CD4-positive, alpha-beta T cell (primary cell): ENCODE results near the gene PSMD12. TPM values are rescaled to one million over a fixed set of nuclear protein-coding genes. Genes with fewer than 3 reads are reported as not detected.

Experiments
- ATAC-seq: fragments of 200-7000 bp; cut with Tn5 transposase; one replicate; pipeline ENCODE4 v1.10.0; 2022; ENCODE audit warnings: mild to moderate bottlenecking; ENCODE audit not compliant: poor library complexity
- CTCF ChIA-PET: fragments of 350-600 bp; sonication (Branson Sonifier 250); formaldehyde crosslinking; loops from one replicate; lab custom pipeline; 2021; ENCODE audit warnings: antibody characterized with exemption, inconsistent platforms; lab: Charles Lee
- POLR2A ChIA-PET: fragments of 350-600 bp; sonication (Branson Sonifier 250); formaldehyde crosslinking; loops from one replicate; lab custom pipeline; 2021; ENCODE audit warnings: antibody characterized with exemption, inconsistent platforms; lab: Charles Lee
- DNase-seq, 14 experiments: peaks; one replicate each; pipeline ENCODE4 v3.0.0-alpha.2; 2013 to 2020; ENCODE audit warnings: mixed read lengths in 2 of 14
- H3K27ac ChIP-seq, 2 donors: one replicate each; pipeline versions ENCODE4 v1.5.1 to v1.7.0; 2013; ENCODE audit warnings: low read length in 2 of 2, low read depth in 1 of 2, mild to moderate bottlenecking in 1 of 2
- H3K27me3 ChIP-seq, 2 experiments: 1 replicate in 1 of 2; 2 replicates in 1 of 2; pipeline versions ENCODE4 v1.6.1 to v1.7.0; 2013; ENCODE audit warnings: low read length in 2 of 2, control low read depth in 1 of 2, mild to moderate bottlenecking in 1 of 2, moderate library complexity in 1 of 2; ENCODE audit not compliant: insufficient read depth in 2 of 2, control insufficient read depth in 1 of 2
- H3K36me3 ChIP-seq: one replicate; pipeline ENCODE4 v1.6.1; 2013; ENCODE audit warnings: low read length, control low read depth; ENCODE audit not compliant: insufficient read depth
- H3K4me1 ChIP-seq: one replicate; pipeline ENCODE4 v1.6.1; 2013; ENCODE audit warnings: low read length, control low read depth; ENCODE audit not compliant: insufficient read depth
- H3K4me3 ChIP-seq: one replicate; pipeline ENCODE4 v1.5.1; 2013; ENCODE audit warnings: mild to moderate bottlenecking, low read length, moderate library complexity
- H3K9me3 ChIP-seq, 2 experiments: 1 replicate in 1 of 2; 2 replicates in 1 of 2; pipeline versions ENCODE4 v1.6.1 to v1.7.0; 2013; ENCODE audit warnings: low read length in 2 of 2, mild to moderate bottlenecking in 2 of 2, control low read depth in 1 of 2, moderate library complexity in 1 of 2; ENCODE audit not compliant: control insufficient read depth in 1 of 2, insufficient read depth in 1 of 2
- H3K27ac Mint-ChIP-seq: one replicate; pipeline ENCODE4 v1.8.0; 2020; ENCODE audit warnings: mixed read lengths
- H3K27me3 Mint-ChIP-seq: one replicate; pipeline ENCODE4 v1.8.0; 2021; ENCODE audit warnings: mixed read lengths
- H3K36me3 Mint-ChIP-seq: one replicate; pipeline ENCODE4 v1.8.0; 2021; ENCODE audit warnings: low read depth, mixed read lengths
- H3K4me1 Mint-ChIP-seq: one replicate; pipeline ENCODE4 v1.8.0; 2021; ENCODE audit warnings: low read depth, mixed read lengths
- H3K4me3 Mint-ChIP-seq: one replicate; pipeline ENCODE4 v1.8.0; 2020; ENCODE audit warnings: mild to moderate bottlenecking, mixed read lengths
- H3K9me3 Mint-ChIP-seq: one replicate; pipeline ENCODE4 v1.8.0; 2020; ENCODE audit warnings: mixed read lengths
- CTCF ChIP-seq: fragments of 200-600 bp; IDR thresholded peaks from one replicate; pipeline ENCODE4 v1.8.0; 2022; ENCODE audit warnings: antibody characterized with exemption, mild to moderate bottlenecking
- intact Hi-C, 2 experiments: fragments of 100-400 bp; cut with DNase I in 1 of 2; cut with micrococcal nuclease in 1 of 2; formaldehyde crosslinking; loops; one replicate each; pipeline versions ENCODE4 v1.15.1 to v1.9.0; 2023 to 2025; cut with DNase I, micrococcal nuclease
- total RNA-seq, 174 experiments: library from RNA in 2 of 174; stranded (reverse) in 2 of 174; gene quantifications; one replicate each; pipeline ENCODE4 v1.2.3 and lab custom pipeline; 2021 to 2026

PSMD12 gene
- total RNA-seq, 2 experiments from 2014 or later: 49.3 to 52.5 TPM

DNA sequence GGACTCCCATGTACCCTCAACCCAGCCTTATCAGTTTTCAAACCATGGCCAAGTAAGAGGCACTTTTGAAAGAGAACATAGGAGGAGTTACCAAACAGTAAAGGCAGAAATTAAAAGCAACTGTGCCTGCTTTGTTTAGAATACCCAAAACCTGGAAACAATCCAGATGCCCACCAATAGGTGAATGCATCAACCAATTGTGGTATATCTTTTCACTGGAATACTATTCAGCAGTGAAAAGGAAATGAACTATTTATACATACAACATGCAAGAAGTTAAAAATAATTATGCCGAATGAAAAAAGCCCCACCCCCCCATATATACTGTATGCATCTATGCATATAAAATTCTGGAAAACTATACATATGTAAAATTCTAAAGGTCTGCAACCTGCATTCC is 47.8 kb upstream of the PSMD12 start:
- Histone ChIP-seq H3K27me3 (no peaks in the 10 kb centered on the region), H3K36me3 (peaks cover 2% of the 10 kb centered on the region), H3K4me3 (no peak overlapping the region), H3K4me1 (peaks cover 45% of the 10 kb centered on the region), H3K9me3 (no peaks in the 10 kb centered on the region), H3K27ac (no peak overlapping the region)
- ChIA-PET POLR2A (no interaction called here), CTCF (interaction anchor here (0.6 kb wide), 1 partner anchor 33 kb away, joined by 3 read pairs; no protein-coding TSS in a partner anchor)
- ATAC-seq (no peak), DNase-seq (no peak)
- H3K9me3 Mint-ChIP-seq: peaks cover 3% of the 10 kb centered on the region
- intact Hi-C loops: no loop called here
- peaks cover 17% of the 10 kb centered on the region for H3K36me3 Mint-ChIP-seq
- no peak overlapping the region for H3K4me3 Mint-ChIP-seq
- H3K4me1 Mint-ChIP-seq: peaks cover 75% of the 10 kb centered on the region
- H3K27me3 Mint-ChIP-seq: no peaks in the 10 kb centered on the region
- TF ChIP-seq CTCF: no peak
- H3K27ac Mint-ChIP-seq: no peak overlapping the region

GRCh38 chr17:67413388-67413787 is 47.0 kb upstream of the PSMD12 start:
- peaks cover 2% of the 10 kb centered on the region for H3K36me3 ChIP-seq
- peaks cover 75% of the 10 kb centered on the region for H3K4me1 Mint-ChIP-seq
- H3K27me3 ChIP-seq: no peaks in the 10 kb centered on the region
- no peaks in the 10 kb centered on the region for H3K27me3 Mint-ChIP-seq
- DNase-seq (no peak), ATAC-seq (no peak)
- H3K4me1 ChIP-seq: peaks cover 39% of the 10 kb centered on the region
- ChIA-PET POLR2A (no interaction called here), CTCF (no interaction called here)
- H3K4me3 Mint-ChIP-seq: no peak overlapping the region
- intact Hi-C loops: no loop called here
- H3K36me3 Mint-ChIP-seq: peaks cover 22% of the 10 kb centered on the region
- TF ChIP-seq CTCF: no peak
- peaks cover 3% of the 10 kb centered on the region for H3K9me3 Mint-ChIP-seq
- no peaks in the 10 kb centered on the region for H3K9me3 ChIP-seq
- no peak overlapping the region for H3K4me3 ChIP-seq
- H3K27ac Mint-ChIP-seq: peak overlapping the region; percentile 67
- H3K27ac ChIP-seq: no peak overlapping the region

GRCh38 chr17:67412941-67413340 is 46.6 kb upstream of the PSMD12 start:
- CTCF ChIA-PET: no interaction called here

More at GRCh38 chr17:67412941-67413340, 46.6 kb upstream of the PSMD12 start:
- H3K27ac ChIP-seq: no peak overlapping the region
- peaks cover 44% of the 10 kb centered on the region for H3K4me1 ChIP-seq
- DNase-seq (no peak), ATAC-seq (no peak)
- H3K27me3 ChIP-seq: no peaks in the 10 kb centered on the region
- POLR2A ChIA-PET: interaction anchor here (1.1 kb wide), 1 partner anchor 8 kb away, joined by 6 read pairs; no protein-coding TSS in a partner anchor
- no peak for TF ChIP-seq CTCF
- H3K4me3 ChIP-seq: no peak overlapping the region
- peaks cover 71% of the 10 kb centered on the region for H3K4me1 Mint-ChIP-seq
- intact Hi-C loops: no loop called here
- peaks cover 2% of the 10 kb centered on the region for H3K36me3 ChIP-seq
- H3K4me3 Mint-ChIP-seq: no peak overlapping the region
- no peaks in the 10 kb centered on the region for H3K27me3 Mint-ChIP-seq
- peaks cover 22% of the 10 kb centered on the region for H3K36me3 Mint-ChIP-seq
- peaks cover 3% of the 10 kb centered on the region for H3K9me3 Mint-ChIP-seq
- H3K9me3 ChIP-seq: no peaks in the 10 kb centered on the region
- peak overlapping the region; percentile 67 for H3K27ac Mint-ChIP-seq
